Endothelial cell of umbilical vein (primary cell): ENCODE measurements around the gene RSL24D1. TPM values are rescaled to one million over a fixed set of nuclear protein-coding genes. Genes with fewer than 3 reads are reported as not detected.

Source experiments
- BruUV-seq: library from RNA; stranded (reverse); fragments of 400-500 nt; replicated peaks from 2 replicates; lab custom pipeline; 2021; lab: Mats Ljungman, UMichigan
- CTCF ChIA-PET: fragments of 300-600, 350-600 bp; sonication (Branson Sonifier 250); formaldehyde crosslinking; loops from one replicate; lab custom pipeline; 2021; ENCODE audit warnings: antibody characterized with exemption, inconsistent platforms; lab: Charles Lee
- POLR2A ChIA-PET: fragments of 300-600, 350-600 bp; sonication (Branson Sonifier 250); formaldehyde crosslinking; loops from one replicate; lab custom pipeline; 2021; ENCODE audit warnings: antibody characterized with exemption, inconsistent platforms; lab: Charles Lee
- DNase-seq: peaks from one replicate; pipeline ENCODE4 v3.0.0-alpha.2; 2011; ENCODE audit warnings: low read depth, low spot score
- FAIRE-seq: peaks from 2 replicates; lab custom pipeline; 2011; peaks lifted over from hg19 to GRCh38; lab: Jason Lieb, UNC
- H2AFZ ChIP-seq: 2 replicates; pipeline ENCODE4 v1.6.0; 2012; ENCODE audit warnings: low read depth, low read length, control low read depth, inconsistent platforms
- H3K27ac ChIP-seq: 2 replicates; pipeline ENCODE4 v1.5.1; 2011; ENCODE audit warnings: low read depth, mild to moderate bottlenecking, control low read depth, low read length, moderate library complexity; ENCODE audit not compliant: insufficient read depth
- H3K27me3 ChIP-seq, 2 experiments: 2 replicates each; pipeline versions ENCODE4 v1.6.0 to v1.6.1; 2011; ENCODE audit warnings: low read length in 2 of 2, mixed read lengths in 1 of 2; ENCODE audit not compliant: control insufficient read depth in 2 of 2, insufficient read depth in 2 of 2
- H3K36me3 ChIP-seq, 2 experiments: 2 replicates in 1 of 2; 3 replicates in 1 of 2; pipeline ENCODE4 v1.5.1; 2011; ENCODE audit warnings: low read length in 2 of 2, mild to moderate bottlenecking in 1 of 2, moderate library complexity in 1 of 2; ENCODE audit not compliant: control insufficient read depth in 2 of 2, insufficient read depth in 2 of 2; ENCODE audit errors: extremely low read depth in 1 of 2
- H3K4me1 ChIP-seq: 3 replicates; pipeline ENCODE4 v1.5.1; 2011; ENCODE audit warnings: mild to moderate bottlenecking, low read length; ENCODE audit not compliant: control insufficient read depth, insufficient read depth; ENCODE audit errors: extremely low read depth
- H3K4me2 ChIP-seq: 2 replicates; pipeline ENCODE4 v1.6.1; 2011; ENCODE audit warnings: low read length, control low read depth, mixed read lengths; ENCODE audit not compliant: insufficient read depth
- H3K4me3 ChIP-seq, 3 experiments: fragments of 200-600 bp in 1 of 3; sonication (generic), shearing (Covaris generic) in 1 of 3; replicated peaks in 1 of 3; 2 replicates each; pipeline ENCODE4 v1.5.1; 2011 to 2016; ENCODE audit warnings: control low read depth in 3 of 3, low read length in 3 of 3, mild to moderate bottlenecking in 2 of 3, inconsistent platforms in 1 of 3, low read depth in 1 of 3, moderate library complexity in 1 of 3; ENCODE audit not compliant: insufficient read depth in 1 of 3
- H3K79me2 ChIP-seq: 2 replicates; pipeline ENCODE4 v1.6.0; 2012; ENCODE audit warnings: low read length, inconsistent platforms; ENCODE audit not compliant: control insufficient read depth, insufficient read depth
- H3K9ac ChIP-seq: replicated peaks from 2 replicates; pipeline ENCODE3; 2011; ENCODE audit warnings: low read length, control low read depth; ENCODE audit not compliant: insufficient read depth; ENCODE audit errors: extremely low read depth
- H3K9me1 ChIP-seq: replicated peaks from 3 replicates; pipeline ENCODE4 v1.6.0; 2011; ENCODE audit warnings: mild to moderate bottlenecking, low read length; ENCODE audit not compliant: control insufficient read depth, insufficient read depth; ENCODE audit errors: extremely low read depth
- H3K9me3 ChIP-seq: replicated peaks from 2 replicates; pipeline ENCODE4 v1.5.1; 2012; ENCODE audit warnings: low read length, inconsistent platforms; ENCODE audit not compliant: control insufficient read depth, insufficient read depth
- H4K20me1 ChIP-seq: replicated peaks from 2 replicates; pipeline ENCODE3; 2011; ENCODE audit warnings: mild to moderate bottlenecking, low read length; ENCODE audit not compliant: control insufficient read depth, insufficient read depth; ENCODE audit errors: extremely low read depth
- GATA2 ChIP-seq: IDR thresholded peaks from 2 replicates; pipeline ENCODE4 v1.7.0; 2011; ENCODE audit warnings: low read depth, mild to moderate bottlenecking, moderate library complexity, mixed read lengths, low read length; ENCODE audit not compliant: insufficient read length, insufficient read depth
- POLR2AphosphoS5 ChIP-seq: IDR thresholded peaks from 2 replicates; pipeline ENCODE4 v1.6.1; 2012; ENCODE audit warnings: low read depth, mild to moderate bottlenecking, control low read depth, low read length, moderate library complexity; ENCODE audit not compliant: insufficient read depth
- dilution Hi-C: fragments of 300-500 bp; cut with MboI; formaldehyde crosslinking; loops from one replicate; pipeline ENCODE4 v1.15.0; 2019; ENCODE audit warnings: low sequenced_read_pairs; ENCODE audit not compliant: extremely low pct_ligation_motif_present
- intact Hi-C: fragments of 100-400 bp; cut with micrococcal nuclease; formaldehyde crosslinking; loops from one replicate; pipeline ENCODE4 v1.10.0; 2022
- polyA plus RNA-seq, 4 experiments: library from polyadenylated mRNA; depleted of rRNA in 3 of 4; stranded (reverse) in 3 of 4; unstranded in 1 of 4; fragments of >200 nt; gene quantifications; 2 replicates each; pipeline versions ENCODE4 v1.2.1 to v1.2.3, GENCODE V29; 2011 to 2012; ENCODE audit warnings: missing spikeins in 1 of 4
- total RNA-seq: library from RNA; stranded (reverse); gene quantifications from 2 replicates; pipeline ENCODE4 v1.2.3, GENCODE V29; 2021
- TF ChIP-seq, protein P1 (sequence below): IDR thresholded peaks from 2 replicates; pipeline ENCODE4 v1.6.1; 2011; ENCODE audit not compliant: insufficient read depth, insufficient read length
- TF ChIP-seq, protein P2 (sequence below), 2 donors: IDR thresholded peaks; 1 replicate in 1 of 2; 2 replicates in 1 of 2; pipeline ENCODE4 v1.5.1; 2011; ENCODE audit warnings: low read length in 2 of 2, mild to moderate bottlenecking in 2 of 2, moderate library complexity in 2 of 2, control low read depth in 1 of 2, inconsistent platforms in 1 of 2, low read depth in 1 of 2; ENCODE audit not compliant: insufficient read depth in 1 of 2; ENCODE audit errors: extremely low read depth in 1 of 2

The RSL24D1 gene
- total and polyA plus RNA-seq, 2 donors (not counting 3 experiments of a cell fraction or from before 2014, with no cell fraction given), result 18.4 to 60.0 TPM

DNA sequence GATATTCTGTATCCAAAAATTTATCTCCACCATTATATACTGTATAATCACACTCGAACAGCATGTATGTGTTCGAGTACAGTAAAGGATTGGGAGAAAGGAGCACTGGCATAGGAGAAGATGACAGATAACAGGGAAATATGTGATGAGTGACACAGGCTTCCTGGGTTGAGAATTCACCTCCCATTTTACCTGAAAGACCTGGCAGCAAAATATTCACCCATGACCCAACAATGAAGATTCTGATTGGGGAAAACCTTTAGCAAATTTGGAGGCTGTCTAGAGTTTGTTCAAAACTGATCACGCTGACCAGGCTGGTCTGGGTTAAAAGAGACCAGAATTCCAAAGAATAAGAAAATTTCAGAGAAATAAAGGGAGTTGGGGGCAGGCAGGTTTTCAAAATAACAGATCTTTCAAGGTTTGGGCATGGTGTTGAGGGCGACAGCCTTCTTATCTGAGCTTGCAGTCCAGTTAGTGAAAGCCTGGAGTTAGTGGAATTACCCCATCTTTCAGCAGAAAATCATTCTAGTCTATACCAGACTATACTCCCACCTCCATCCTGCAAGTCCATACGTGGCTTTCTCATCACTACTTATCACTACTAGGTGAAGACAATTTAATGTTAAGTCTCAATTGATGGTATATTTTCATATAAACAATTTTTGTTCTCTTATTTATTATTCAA, 42.8 kb upstream of the RSL24D1 start:
- H3K9ac ChIP-seq, result no peak overlapping the region
- H3K4me1 ChIP-seq, result peaks cover 14% of the 10 kb centered on the region
- no peaks in the 10 kb centered on the region for H4K20me1 ChIP-seq
- dilution Hi-C loops, result no loop called here
- no peak overlapping the region for H3K4me3 ChIP-seq
- BruUV-seq, result no TSS peak
- intact Hi-C loops, result no loop called here
- ChIA-PET POLR2A (no interaction called here), CTCF (no interaction called here)
- FAIRE-seq, result no peak
- H3K36me3 ChIP-seq, result no peaks in the 10 kb centered on the region
- H3K9me1 ChIP-seq, result no peaks in the 10 kb centered on the region
- no peak overlapping the region for H2AFZ ChIP-seq
- no peaks in the 10 kb centered on the region for H3K9me3 ChIP-seq
- no peak for DNase-seq
- H3K79me2 ChIP-seq, result no peaks in the 10 kb centered on the region
- H3K27ac ChIP-seq, result no peak overlapping the region
- TF ChIP-seq POLR2AphosphoS5 (no peak), GATA2 (no peak)
- TF ChIP-seq, protein P1, sequence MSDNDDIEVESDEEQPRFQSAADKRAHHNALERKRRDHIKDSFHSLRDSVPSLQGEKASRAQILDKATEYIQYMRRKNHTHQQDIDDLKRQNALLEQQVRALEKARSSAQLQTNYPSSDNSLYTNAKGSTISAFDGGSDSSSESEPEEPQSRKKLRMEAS, result no peak
- TF ChIP-seq, protein P2, sequence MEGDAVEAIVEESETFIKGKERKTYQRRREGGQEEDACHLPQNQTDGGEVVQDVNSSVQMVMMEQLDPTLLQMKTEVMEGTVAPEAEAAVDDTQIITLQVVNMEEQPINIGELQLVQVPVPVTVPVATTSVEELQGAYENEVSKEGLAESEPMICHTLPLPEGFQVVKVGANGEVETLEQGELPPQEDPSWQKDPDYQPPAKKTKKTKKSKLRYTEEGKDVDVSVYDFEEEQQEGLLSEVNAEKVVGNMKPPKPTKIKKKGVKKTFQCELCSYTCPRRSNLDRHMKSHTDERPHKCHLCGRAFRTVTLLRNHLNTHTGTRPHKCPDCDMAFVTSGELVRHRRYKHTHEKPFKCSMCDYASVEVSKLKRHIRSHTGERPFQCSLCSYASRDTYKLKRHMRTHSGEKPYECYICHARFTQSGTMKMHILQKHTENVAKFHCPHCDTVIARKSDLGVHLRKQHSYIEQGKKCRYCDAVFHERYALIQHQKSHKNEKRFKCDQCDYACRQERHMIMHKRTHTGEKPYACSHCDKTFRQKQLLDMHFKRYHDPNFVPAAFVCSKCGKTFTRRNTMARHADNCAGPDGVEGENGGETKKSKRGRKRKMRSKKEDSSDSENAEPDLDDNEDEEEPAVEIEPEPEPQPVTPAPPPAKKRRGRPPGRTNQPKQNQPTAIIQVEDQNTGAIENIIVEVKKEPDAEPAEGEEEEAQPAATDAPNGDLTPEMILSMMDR (IDR thresholded peaks at IDR 0.05; ENCODE audit: extremely low read depth in 1 of 2, insufficient read depth in 1 of 2, low read depth in 1 of 2, low read length in 2 of 2), result no peak
- no peaks in the 10 kb centered on the region for H3K27me3 ChIP-seq
- no peak overlapping the region for H3K4me2 ChIP-seq
